Hepatocyte (in vitro differentiated cells): ENCODE measurements around the gene ZBTB16. TPM values are rescaled to one million over a fixed set of nuclear protein-coding genes. Genes with fewer than 3 reads are reported as not detected.
A peak's percentile ranks its signal among the peaks of the same experiment; 100 is the strongest.

Experiments used
- DNase-seq: peaks from one replicate; pipeline ENCODE4 v3.0.0-alpha.2; 2016; ENCODE audit warnings: low spot score
- H2AFZ ChIP-seq: fragments of 200-600 bp; sonication (generic); 2 replicates; pipeline ENCODE4 v1.6.0; 2016; ENCODE audit warnings: antibody characterized with exemption, mild to moderate bottlenecking
- H3K27ac ChIP-seq: fragments of 200-600 bp; sonication (generic); 2 replicates; pipeline ENCODE4 v1.5.1; 2016; ENCODE audit warnings: mild to moderate bottlenecking
- H3K27me3 ChIP-seq: fragments of 200-600 bp; sonication (generic); 2 replicates; pipeline ENCODE4 v1.6.1; 2016
- H3K36me3 ChIP-seq: fragments of 200-600 bp; sonication (generic); replicated peaks from 2 replicates; pipeline ENCODE4 v1.5.1; 2016; ENCODE audit warnings: low read depth; ENCODE audit not compliant: insufficient read depth
- H3K4me1 ChIP-seq: fragments of 200-600 bp; sonication (generic); 2 replicates; pipeline ENCODE4 v1.5.1; 2016; ENCODE audit warnings: mild to moderate bottlenecking, moderate library complexity; ENCODE audit not compliant: insufficient read depth
- H3K4me2 ChIP-seq: fragments of 200-600 bp; sonication (generic); 2 replicates; pipeline ENCODE4 v1.6.0; 2016
- H3K4me3 ChIP-seq: fragments of 200-600 bp; sonication (generic); 2 replicates; pipeline ENCODE4 v1.5.1; 2016; ENCODE audit warnings: mild to moderate bottlenecking
- H3K79me2 ChIP-seq: fragments of 200-600 bp; sonication (generic); 2 replicates; pipeline ENCODE4 v1.6.0; 2017; ENCODE audit warnings: mild to moderate bottlenecking
- H3K9me2 ChIP-seq: fragments of 200-600 bp; sonication (generic); replicated peaks from 2 replicates; pipeline ENCODE4 v1.6.0; 2017; ENCODE audit warnings: mild to moderate bottlenecking; ENCODE audit not compliant: insufficient read depth
- H3K9me3 ChIP-seq: fragments of 200-600 bp; sonication (generic); 2 replicates; pipeline ENCODE4 v1.5.1; 2016; ENCODE audit warnings: low read depth, mild to moderate bottlenecking
- H4K20me1 ChIP-seq: fragments of 200-600 bp; sonication (generic); 2 replicates; pipeline ENCODE4 v1.6.0; 2016; ENCODE audit warnings: mild to moderate bottlenecking; ENCODE audit not compliant: insufficient read depth, poor library complexity, severe bottlenecking
- EZH2 ChIP-seq: fragments of 200-600 bp; sonication (generic); IDR thresholded peaks from 2 replicates; pipeline ENCODE4 v1.6.1; 2016; ENCODE audit warnings: antibody characterized with exemption, mild to moderate bottlenecking, borderline replicate concordance
- EZH2phosphoT487 ChIP-seq: fragments of 200-600 bp; sonication (generic); IDR thresholded peaks from one replicate; pipeline ENCODE4 v1.6.1; 2018; ENCODE audit warnings: antibody characterized with exemption, mild to moderate bottlenecking, low read depth, moderate library complexity; ENCODE audit not compliant: unreplicated experiment, severe bottlenecking
- WGBS: methylation state at CpG from one replicate; pipeline ENCODE4 v1.1.6; 2016; ENCODE audit warnings: low lambda C conversion rate; ENCODE audit errors: missing lambda C conversion rate; 5-methylcytosine and 5-hydroxymethylcytosine counted together
- polyA plus RNA-seq: library from polyadenylated mRNA; unstranded; fragments of >200 nt; fragmentation: Nextera tagmentation; extraction: Ambion mirVana; gene quantifications from 2 replicates; pipeline ENCODE4 v1.2.1, GENCODE V29; 2016
- total RNA-seq: library from RNA; depleted of rRNA; stranded (reverse); fragments of >200 nt; gene quantifications from 2 replicates; pipeline ENCODE4 v1.2.3, GENCODE V29; 2014
- TF ChIP-seq, protein P1 (sequence below): fragments of 200-600 bp; sonication (generic); IDR thresholded peaks from 2 replicates; pipeline ENCODE4 v1.5.1; 2016; ENCODE audit warnings: antibody characterized with exemption, mild to moderate bottlenecking; ENCODE audit not compliant: poor library complexity

Gene ZBTB16
- total and polyA plus RNA-seq, 2 experiments from 2014 or later: 30.1 to 52.3 TPM

- H3K36me3 ChIP-seq: no peaks in the 10 kb centered on the region
- peaks cover 6% of the 10 kb centered on the region for H3K4me1 ChIP-seq
- H3K79me2 ChIP-seq: no peaks in the 10 kb centered on the region
- no peaks in the 10 kb centered on the region for H3K9me2 ChIP-seq
- H2AFZ ChIP-seq: no peak overlapping the region
- no peak overlapping the region for H3K4me2 ChIP-seq
- WGBS: 88% methylated on average over 9 of the region's 9 CpGs
- no peak overlapping the region for H3K4me3 ChIP-seq
- TF ChIP-seq, protein P1, sequence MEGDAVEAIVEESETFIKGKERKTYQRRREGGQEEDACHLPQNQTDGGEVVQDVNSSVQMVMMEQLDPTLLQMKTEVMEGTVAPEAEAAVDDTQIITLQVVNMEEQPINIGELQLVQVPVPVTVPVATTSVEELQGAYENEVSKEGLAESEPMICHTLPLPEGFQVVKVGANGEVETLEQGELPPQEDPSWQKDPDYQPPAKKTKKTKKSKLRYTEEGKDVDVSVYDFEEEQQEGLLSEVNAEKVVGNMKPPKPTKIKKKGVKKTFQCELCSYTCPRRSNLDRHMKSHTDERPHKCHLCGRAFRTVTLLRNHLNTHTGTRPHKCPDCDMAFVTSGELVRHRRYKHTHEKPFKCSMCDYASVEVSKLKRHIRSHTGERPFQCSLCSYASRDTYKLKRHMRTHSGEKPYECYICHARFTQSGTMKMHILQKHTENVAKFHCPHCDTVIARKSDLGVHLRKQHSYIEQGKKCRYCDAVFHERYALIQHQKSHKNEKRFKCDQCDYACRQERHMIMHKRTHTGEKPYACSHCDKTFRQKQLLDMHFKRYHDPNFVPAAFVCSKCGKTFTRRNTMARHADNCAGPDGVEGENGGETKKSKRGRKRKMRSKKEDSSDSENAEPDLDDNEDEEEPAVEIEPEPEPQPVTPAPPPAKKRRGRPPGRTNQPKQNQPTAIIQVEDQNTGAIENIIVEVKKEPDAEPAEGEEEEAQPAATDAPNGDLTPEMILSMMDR: no peak
- TF ChIP-seq EZH2phosphoT487 (no peak), EZH2 (no peak)
- H3K9me3 ChIP-seq: no peaks in the 10 kb centered on the region
- no peak overlapping the region for H3K27ac ChIP-seq
- no peaks in the 10 kb centered on the region for H3K27me3 ChIP-seq
- H4K20me1 ChIP-seq: no peaks in the 10 kb centered on the region
- DNase-seq: no peak
These were observed 220.5 kb downstream of the ZBTB16 start for GRCh38 chr11:114279792-114280546.

GRCh38 chr11:114280696-114281095 is 221.2 kb downstream of the ZBTB16 start:
- no peak overlapping the region for H3K4me3 ChIP-seq
- peaks cover 6% of the 10 kb centered on the region for H3K4me1 ChIP-seq
- WGBS: 38% methylated on average over 5 of the region's 6 CpGs
- no peaks in the 10 kb centered on the region for H3K79me2 ChIP-seq
- no peak overlapping the region for H2AFZ ChIP-seq
- no peaks in the 10 kb centered on the region for H3K9me2 ChIP-seq
- no peaks in the 10 kb centered on the region for H3K27me3 ChIP-seq
- no peak overlapping the region for H3K4me2 ChIP-seq
- no peaks in the 10 kb centered on the region for H3K36me3 ChIP-seq
- peak; percentile 81 for DNase-seq
- no peaks in the 10 kb centered on the region for H3K9me3 ChIP-seq
- no peaks in the 10 kb centered on the region for H4K20me1 ChIP-seq
- H3K27ac ChIP-seq: peak overlapping the region; percentile 38
- TF ChIP-seq EZH2phosphoT487 (no peak), EZH2 (no peak)
- TF ChIP-seq, protein P1: peak; percentile 73

DNA sequence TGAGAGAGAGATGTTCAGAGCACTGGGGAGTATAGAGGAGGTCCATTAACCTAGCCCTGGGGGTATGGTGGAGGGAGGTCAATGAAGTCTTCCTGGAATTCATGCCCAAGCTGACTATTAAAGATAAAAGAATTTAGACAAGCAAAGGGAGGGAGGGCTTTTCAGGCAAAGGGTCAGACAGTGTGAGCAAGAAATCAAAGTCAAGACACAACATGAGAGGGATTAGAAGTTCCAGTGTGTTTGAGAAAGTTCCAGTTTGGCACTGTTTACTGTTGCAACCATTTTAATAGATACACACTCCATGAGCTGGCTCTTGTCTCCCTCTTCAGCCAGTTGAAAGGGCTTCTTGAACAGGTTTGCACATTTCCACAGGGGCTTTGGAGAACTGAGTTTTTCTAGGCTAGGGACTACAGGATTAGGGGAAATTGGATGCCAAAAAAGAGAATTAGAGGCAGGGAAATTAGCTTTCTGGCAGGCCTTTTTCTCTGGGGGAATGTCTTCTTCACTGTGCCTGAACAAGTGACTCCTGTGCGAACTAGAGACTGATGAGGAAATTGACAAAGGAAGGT is 222.0 kb downstream of the ZBTB16 start:
- Histone ChIP-seq H3K4me3 (no peak overlapping the region), H3K27me3 (no peaks in the 10 kb centered on the region), H3K27ac (peak overlapping the region; percentile 38), H4K20me1 (no peaks in the 10 kb centered on the region), H3K79me2 (no peaks in the 10 kb centered on the region), H3K36me3 (no peaks in the 10 kb centered on the region), H3K9me2 (no peaks in the 10 kb centered on the region), H3K4me2 (no peak overlapping the region), H3K9me3 (no peaks in the 10 kb centered on the region), H2AFZ (no peak overlapping the region), H3K4me1 (peaks cover 6% of the 10 kb centered on the region)
- TF ChIP-seq, protein P1: no peak
- TF ChIP-seq EZH2 (no peak), EZH2phosphoT487 (no peak)
- 95% methylated on average over 1 of the region's 1 CpG for WGBS
- DNase-seq: no peak
